ENCODE measurements around the gene USP3. TPM values are rescaled to one million over a fixed set of nuclear protein-coding genes. Genes with fewer than 3 reads are reported as not detected.
A peak's percentile ranks its signal among the peaks of the same experiment; 100 is the strongest.

USP3 gene
- total and polyA plus RNA-seq, 9 of the 15 experiments (the other 6 are each of a cell fraction or from before 2014, with no cell fraction given), result 17.3 to 54.3 (median 34.8) TPM

- TF ChIP-seq THRB (CRISPR knock-in tag; conservative IDR thresholded peaks at IDR 0.05) (0 out of 2 replicates have a peak, but pooled peaks have one; percentile 24), HMG20B (CRISPR knock-in tag; IDR thresholded peaks at IDR 0.05) (no peak), MBD2 (IDR thresholded peaks at IDR 0.05; ENCODE audit: borderline replicate concordance, low read depth) (no peak), TCF7 (IDR thresholded peaks at IDR 0.05; ENCODE audit: borderline replicate concordance) (no peak), CC2D1A (IDR thresholded peaks at IDR 0.05) (peak; percentile 48; the same call in 1 of the 2 replicates), NFRKB (IDR thresholded peaks at IDR 0.05; ENCODE audit: low read depth) (0 out of 2 replicates have a peak, but pooled peaks have one; percentile 25), HES1 (IDR thresholded peaks at IDR 0.05; ENCODE audit: low read depth) (no peak), ILK (tag; IDR thresholded peaks at IDR 0.05; ENCODE audit: borderline replicate concordance, low read depth) (no peak), MTA2 (IDR thresholded peaks at IDR 0.05; ENCODE audit: low read depth) (peak; percentile 57), HLTF (IDR thresholded peaks at IDR 0.05) (peak; percentile 68; the same call in 1 of the 2 replicates), KLF13 (tag; IDR thresholded peaks at IDR 0.05; ENCODE audit: borderline replicate concordance, low read depth) (no peak), IRF1 (CRISPR knock-in tag; IDR thresholded peaks at IDR 0.05; ENCODE audit: borderline replicate concordance) (no peak), KAT2B (IDR thresholded peaks at IDR 0.05; ENCODE audit: low read depth, low read length) (no peak), RERE (CRISPR knock-in tag; IDR thresholded peaks at IDR 0.05; ENCODE audit: borderline replicate concordance) (no peak), MXI1 (IDR thresholded peaks at IDR 0.05; ENCODE audit: low read depth, low read length) (no peak), SMARCA5 (IDR thresholded peaks at IDR 0.05) (0 out of 2 replicates have a peak, but pooled peaks have one; percentile 46), FOXJ3 (CRISPR knock-in tag; IDR thresholded peaks at IDR 0.05) (no peak), NFIC (IDR thresholded peaks at IDR 0.05) (no peak), HDAC2 (IDR thresholded peaks at IDR 0.05) (peak; percentile 52; the same call in 1 of the 2 replicates), KDM1A (IDR thresholded peaks at IDR 0.05) (no peak; a peak in 1 of 4 replicates), THRA (IDR thresholded peaks at IDR 0.05) (no peak), SRSF7 (optimal IDR thresholded peaks at IDR 0.05; ENCODE audit: low read depth, low read length) (no peak)
These were observed 7.8 kb downstream of the USP3 start (continued) for GRCh38 chr15:63512148-63512547.

All from K562 (cell line).